Astrocyte (in vitro differentiated cells and primary cell): ENCODE measurements around the gene AFF3. TPM values are rescaled to one million over a fixed set of nuclear protein-coding genes. Genes with fewer than 3 reads are reported as not detected.

Experiments used
- DNase-seq: peaks from one replicate; pipeline ENCODE4 v3.0.0-alpha.2; 2010; ENCODE audit warnings: low read depth
- FAIRE-seq: peaks from 2 replicates; lab custom pipeline; 2011; peaks lifted over from hg19 to GRCh38; lab: Jason Lieb, UNC
- H2AFZ ChIP-seq: 2 replicates; pipeline ENCODE4 v1.6.0; 2012; ENCODE audit warnings: low read depth, low read length, inconsistent platforms
- H3K27ac ChIP-seq: 2 replicates; pipeline ENCODE4 v1.5.1; 2011; ENCODE audit warnings: low read depth, low read length, inconsistent platforms
- H3K27me3 ChIP-seq: 2 replicates; pipeline ENCODE4 v1.6.0; 2011; ENCODE audit warnings: low read length, inconsistent platforms; ENCODE audit not compliant: insufficient read depth
- H3K36me3 ChIP-seq: 2 replicates; pipeline ENCODE4 v1.5.1; 2011; ENCODE audit warnings: low read length, inconsistent platforms; ENCODE audit not compliant: insufficient read depth
- H3K4me1 ChIP-seq: 2 replicates; pipeline ENCODE4 v1.5.1; 2011; ENCODE audit warnings: low read length, inconsistent platforms; ENCODE audit not compliant: insufficient read depth
- H3K4me2 ChIP-seq: 2 replicates; pipeline ENCODE4 v1.6.0; 2012; ENCODE audit warnings: low read length, inconsistent platforms
- H3K4me3 ChIP-seq: 2 replicates; pipeline ENCODE4 v1.5.1; 2011; ENCODE audit warnings: low read depth, mild to moderate bottlenecking, low read length, inconsistent platforms; ENCODE audit not compliant: insufficient read depth
- H3K79me2 ChIP-seq: 2 replicates; pipeline ENCODE4 v1.6.0; 2012; ENCODE audit warnings: mild to moderate bottlenecking, low read length, inconsistent platforms; ENCODE audit not compliant: insufficient read depth
- H3K9ac ChIP-seq: 2 replicates; pipeline ENCODE4 v1.6.0; 2012; ENCODE audit warnings: mild to moderate bottlenecking, low read length, inconsistent platforms
- H3K9me3 ChIP-seq: 2 replicates; pipeline ENCODE4 v1.5.1; 2012; ENCODE audit warnings: low read depth, mild to moderate bottlenecking, low read length, inconsistent platforms; ENCODE audit not compliant: insufficient read depth
- H4K20me1 ChIP-seq: 2 replicates; pipeline ENCODE4 v1.6.0; 2012; ENCODE audit warnings: low read length, inconsistent platforms; ENCODE audit not compliant: insufficient read depth
- H3K27ac Mint-ChIP-seq: one replicate; pipeline ENCODE4 v1.8.0; 2021; ENCODE audit warnings: mild to moderate bottlenecking, mixed read lengths; ENCODE audit not compliant: unreplicated experiment
- H3K27me3 Mint-ChIP-seq: one replicate; pipeline ENCODE4 v1.8.0; 2021; ENCODE audit warnings: low read depth, mixed read lengths; ENCODE audit not compliant: unreplicated experiment
- H3K36me3 Mint-ChIP-seq: one replicate; pipeline ENCODE4 v1.8.0; 2021; ENCODE audit warnings: low read depth, mixed read lengths; ENCODE audit not compliant: unreplicated experiment
- H3K4me1 Mint-ChIP-seq: one replicate; pipeline ENCODE4 v1.8.0; 2021; ENCODE audit warnings: low read depth, mixed read lengths; ENCODE audit not compliant: unreplicated experiment
- H3K4me3 Mint-ChIP-seq: one replicate; pipeline ENCODE4 v1.8.0; 2021; ENCODE audit warnings: mild to moderate bottlenecking, moderate library complexity, mixed read lengths; ENCODE audit not compliant: unreplicated experiment
- H3K9me3 Mint-ChIP-seq: one replicate; pipeline ENCODE4 v1.8.0; 2021; ENCODE audit warnings: mild to moderate bottlenecking, mixed read lengths; ENCODE audit not compliant: unreplicated experiment
- EZH2 ChIP-seq: IDR thresholded peaks from 2 replicates; pipeline ENCODE4 v1.6.1; 2012; ENCODE audit warnings: mild to moderate bottlenecking, low read length, inconsistent platforms; ENCODE audit not compliant: insufficient read depth
- total RNA-seq: library from RNA; stranded (reverse); gene quantifications from 2 replicates; pipeline ENCODE4 v1.2.1, GENCODE V29; 2021
- TF ChIP-seq, protein P1 (sequence below): IDR thresholded peaks from 2 replicates; pipeline ENCODE4 v1.5.1; 2011; ENCODE audit warnings: low read depth, mild to moderate bottlenecking, inconsistent platforms, low read length, moderate library complexity; ENCODE audit not compliant: insufficient read depth

Gene AFF3
- total RNA-seq, 1 donor from 2014 or later = 14.7 TPM

DNA sequence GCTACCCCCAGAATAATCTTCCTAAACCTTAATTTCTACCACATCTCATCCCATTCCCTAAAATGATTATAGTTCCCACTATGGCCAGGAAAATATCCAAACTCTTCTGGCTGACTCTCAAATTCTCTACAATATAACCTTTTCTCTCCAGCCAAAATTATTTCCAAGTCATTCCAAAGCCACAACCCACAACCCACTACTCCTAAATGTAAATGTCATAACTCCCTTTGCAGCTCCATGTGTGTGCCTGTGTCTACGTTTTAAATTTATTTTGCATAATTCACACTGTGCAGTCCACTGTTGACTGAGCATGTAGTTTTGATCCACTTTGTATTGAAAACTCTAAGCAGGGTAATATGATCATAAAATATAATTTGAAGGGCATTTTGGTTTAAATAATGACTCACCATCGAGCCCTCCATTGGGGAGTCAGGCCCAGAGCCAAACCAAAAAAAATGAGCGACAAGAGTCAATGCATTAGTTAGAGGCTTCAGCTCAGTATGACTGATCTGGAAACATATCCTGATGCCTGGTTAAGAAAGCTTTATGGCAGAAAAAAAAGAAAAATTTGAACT, 171.0 kb downstream of the AFF3 start:
- Histone ChIP-seq H3K4me3 (no peak overlapping the region), H3K9ac (no peak overlapping the region), H3K9me3 (no peaks in the 10 kb centered on the region), H3K36me3 (no peaks in the 10 kb centered on the region), H4K20me1 (no peaks in the 10 kb centered on the region), H3K79me2 (no peaks in the 10 kb centered on the region), H2AFZ (no peak overlapping the region), H3K27me3 (no peaks in the 10 kb centered on the region), H3K4me1 (peaks cover 30% of the 10 kb centered on the region), H3K27ac (no peak overlapping the region), H3K4me2 (peak overlapping the region; percentile 8)
- H3K9me3 Mint-ChIP-seq = peaks cover 6% of the 10 kb centered on the region
- H3K4me3 Mint-ChIP-seq = no peak overlapping the region
- peaks cover 3% of the 10 kb centered on the region for H3K27me3 Mint-ChIP-seq
- no peak overlapping the region for H3K27ac Mint-ChIP-seq
- H3K36me3 Mint-ChIP-seq = peaks cover 7% of the 10 kb centered on the region
- DNase-seq (peak; percentile 53), FAIRE-seq (no peak)
- no peak for TF ChIP-seq EZH2
- TF ChIP-seq, protein P1, sequence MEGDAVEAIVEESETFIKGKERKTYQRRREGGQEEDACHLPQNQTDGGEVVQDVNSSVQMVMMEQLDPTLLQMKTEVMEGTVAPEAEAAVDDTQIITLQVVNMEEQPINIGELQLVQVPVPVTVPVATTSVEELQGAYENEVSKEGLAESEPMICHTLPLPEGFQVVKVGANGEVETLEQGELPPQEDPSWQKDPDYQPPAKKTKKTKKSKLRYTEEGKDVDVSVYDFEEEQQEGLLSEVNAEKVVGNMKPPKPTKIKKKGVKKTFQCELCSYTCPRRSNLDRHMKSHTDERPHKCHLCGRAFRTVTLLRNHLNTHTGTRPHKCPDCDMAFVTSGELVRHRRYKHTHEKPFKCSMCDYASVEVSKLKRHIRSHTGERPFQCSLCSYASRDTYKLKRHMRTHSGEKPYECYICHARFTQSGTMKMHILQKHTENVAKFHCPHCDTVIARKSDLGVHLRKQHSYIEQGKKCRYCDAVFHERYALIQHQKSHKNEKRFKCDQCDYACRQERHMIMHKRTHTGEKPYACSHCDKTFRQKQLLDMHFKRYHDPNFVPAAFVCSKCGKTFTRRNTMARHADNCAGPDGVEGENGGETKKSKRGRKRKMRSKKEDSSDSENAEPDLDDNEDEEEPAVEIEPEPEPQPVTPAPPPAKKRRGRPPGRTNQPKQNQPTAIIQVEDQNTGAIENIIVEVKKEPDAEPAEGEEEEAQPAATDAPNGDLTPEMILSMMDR = no peak
- peaks cover 17% of the 10 kb centered on the region for H3K4me1 Mint-ChIP-seq

DNA sequence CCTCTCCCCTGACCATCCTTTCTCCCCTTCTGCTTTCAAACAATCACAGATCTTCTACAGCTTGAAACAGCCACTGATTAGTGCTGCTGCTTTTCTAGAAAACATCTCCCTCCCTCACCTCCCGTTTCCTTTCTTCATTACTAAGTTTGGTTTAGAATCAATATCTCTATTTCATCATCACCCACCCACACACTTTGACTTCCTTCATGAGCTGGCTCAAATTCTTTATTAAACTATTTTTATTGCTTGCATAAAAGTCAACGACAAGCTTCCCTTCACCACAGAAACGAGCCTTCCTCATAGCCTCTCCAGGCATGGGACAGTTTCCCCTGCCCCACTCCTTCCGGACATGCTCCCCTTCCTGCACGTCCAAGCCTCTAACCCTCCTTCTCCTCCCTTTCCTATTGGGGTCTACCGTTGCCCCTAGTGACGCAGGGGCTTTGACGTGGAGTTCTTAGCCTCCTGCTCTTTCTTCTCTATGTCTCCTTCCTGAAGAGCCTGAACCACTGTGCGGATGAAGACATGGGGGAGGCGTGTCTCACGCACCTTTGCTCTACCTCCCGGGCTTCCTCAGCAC, 172.0 kb downstream of the AFF3 start:
- peaks cover 28% of the 10 kb centered on the region for H3K4me1 ChIP-seq
- peak overlapping the region; percentile 43 for H3K4me2 ChIP-seq
- no peaks in the 10 kb centered on the region for H4K20me1 ChIP-seq
- DNase-seq (peak; percentile 47), FAIRE-seq (no peak)
- H3K79me2 ChIP-seq = no peaks in the 10 kb centered on the region
- H3K36me3 Mint-ChIP-seq = peaks cover 7% of the 10 kb centered on the region
- TF ChIP-seq, protein P1 = no peak
- no peak for TF ChIP-seq EZH2
- H3K4me1 Mint-ChIP-seq = peaks cover 12% of the 10 kb centered on the region
- H3K27ac Mint-ChIP-seq = no peak overlapping the region
- no peaks in the 10 kb centered on the region for H3K9me3 ChIP-seq
- H3K27ac ChIP-seq = no peak overlapping the region
- no peaks in the 10 kb centered on the region for H3K27me3 ChIP-seq
- H3K9ac ChIP-seq = no peak overlapping the region
- H3K27me3 Mint-ChIP-seq = peaks cover 3% of the 10 kb centered on the region
- peaks cover 6% of the 10 kb centered on the region for H3K9me3 Mint-ChIP-seq
- no peaks in the 10 kb centered on the region for H3K36me3 ChIP-seq
- H3K4me3 ChIP-seq = no peak overlapping the region
- no peak overlapping the region for H2AFZ ChIP-seq
- H3K4me3 Mint-ChIP-seq = no peak overlapping the region
